AG08396 (cell line): ENCODE results near the gene MLXIP.
"Not testable (repeated sequence)": the region's sequence is repeated elsewhere in the genome, so short reads cannot be mapped to it uniquely, and the experiment has no call there.

ENCODE experiments used
- DNase-seq: peaks from one replicate; pipeline ENCODE4 v3.0.0; 2012; ENCODE audit warnings: low spot score, mixed read lengths

The MLXIP gene

GRCh38 chr12:122096014-122096413, 17.5 kb downstream of the MLXIP start:
- no peak for DNase-seq

GRCh38 chr12:122096591-122097149, 18.1 kb downstream of the MLXIP start:
- DNase-seq, result no peak

GRCh38 chr12:122097584-122097926, 19.0 kb downstream of the MLXIP start:
- DNase-seq, result no peak

DNA sequence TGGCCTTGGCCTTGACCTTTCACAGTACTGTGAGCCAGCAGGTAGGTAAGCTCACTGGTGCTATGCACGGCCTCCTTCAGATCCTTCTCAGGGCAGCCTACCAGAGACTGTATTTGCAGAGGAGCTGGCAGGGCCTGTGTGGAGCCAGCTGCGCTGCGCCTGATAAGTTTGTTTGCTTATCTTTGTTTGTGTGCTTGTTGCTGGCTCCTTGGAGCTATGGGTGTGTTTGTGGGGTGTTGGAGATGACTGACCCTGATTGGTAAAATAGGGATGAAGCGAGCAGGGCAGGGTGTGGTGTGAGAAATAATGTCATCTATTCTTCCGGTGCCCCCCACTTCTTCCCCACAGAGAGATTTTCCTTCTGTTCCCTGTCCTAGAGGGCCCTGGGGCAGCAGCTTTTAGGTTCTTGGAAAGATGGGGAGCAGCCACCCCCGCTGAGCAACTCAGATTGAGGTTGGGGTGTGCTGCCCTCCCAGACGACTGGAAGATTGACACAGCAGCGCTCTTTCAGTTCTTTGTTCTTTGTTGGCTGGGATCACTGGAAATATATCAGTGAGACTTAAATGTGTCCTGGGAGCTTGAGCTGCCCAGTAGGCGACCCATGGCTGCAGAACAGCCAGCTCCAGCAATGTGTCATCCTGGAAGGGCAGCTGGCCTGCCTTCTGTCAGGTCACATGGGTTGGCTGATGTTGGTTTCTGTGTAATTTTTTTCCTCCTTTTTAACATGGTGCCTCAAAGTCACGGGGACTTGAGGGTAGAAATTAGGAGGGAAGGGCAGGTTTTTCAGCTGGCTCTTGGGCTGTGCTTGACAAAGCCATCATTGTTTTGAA, 19.6 kb downstream of the MLXIP start:
- DNase-seq, result peak; percentile 80

DNA sequence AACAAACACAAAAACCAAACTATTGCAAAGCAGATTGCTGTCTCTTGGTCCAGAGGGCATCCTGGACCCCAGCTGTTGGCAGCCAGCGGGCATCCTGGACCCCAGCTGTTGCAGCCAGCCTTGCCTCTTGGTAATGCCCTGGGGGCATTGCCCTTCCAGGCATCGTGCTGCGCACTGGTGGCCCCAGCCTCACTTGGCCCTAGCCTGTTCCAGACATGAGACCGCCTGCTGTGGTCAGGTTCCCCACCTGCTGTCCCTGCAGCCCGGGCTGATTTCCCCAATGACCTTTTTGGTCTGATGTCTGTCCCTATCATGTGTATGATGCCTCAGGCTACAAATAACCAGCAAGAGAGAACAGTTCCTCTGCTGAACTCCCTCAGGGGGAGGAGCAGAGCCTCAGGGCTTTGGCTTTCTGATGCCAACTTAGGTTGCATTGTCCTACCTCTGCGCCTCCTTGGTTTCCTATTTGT, 20.8 kb downstream of the MLXIP start:
- no peak for DNase-seq

DNA sequence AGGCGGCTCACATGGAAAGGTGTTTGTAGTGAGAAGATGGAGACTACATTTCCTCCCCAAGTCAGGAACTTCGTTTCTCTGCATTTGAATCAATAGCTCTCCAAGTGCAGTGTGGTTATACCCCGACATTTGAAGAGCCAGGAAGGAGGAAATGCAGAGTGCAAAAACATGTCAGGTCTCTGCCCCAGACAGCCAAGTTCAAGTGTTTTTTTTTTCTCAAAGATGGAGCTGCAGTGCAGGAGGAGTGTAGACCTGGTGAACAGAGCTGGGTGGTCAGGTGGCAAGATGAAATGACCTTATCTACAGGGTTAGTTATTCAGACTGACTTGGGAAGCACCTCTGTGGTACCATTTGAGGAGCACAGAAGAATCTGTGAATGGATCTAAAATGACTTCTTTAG, 21.3 kb downstream of the MLXIP start:
- no peak for DNase-seq

- DNase-seq, result no peak
Observed at GRCh38 chr12:122100568-122100967, 22.0 kb downstream of the MLXIP start.

- DNase-seq, result no peak
Observed at GRCh38 chr12:122102331-122102730, 23.8 kb downstream of the MLXIP start.

GRCh38 chr12:122104844-122105243, 26.3 kb downstream of the MLXIP start:
- DNase-seq, result no peak

DNA sequence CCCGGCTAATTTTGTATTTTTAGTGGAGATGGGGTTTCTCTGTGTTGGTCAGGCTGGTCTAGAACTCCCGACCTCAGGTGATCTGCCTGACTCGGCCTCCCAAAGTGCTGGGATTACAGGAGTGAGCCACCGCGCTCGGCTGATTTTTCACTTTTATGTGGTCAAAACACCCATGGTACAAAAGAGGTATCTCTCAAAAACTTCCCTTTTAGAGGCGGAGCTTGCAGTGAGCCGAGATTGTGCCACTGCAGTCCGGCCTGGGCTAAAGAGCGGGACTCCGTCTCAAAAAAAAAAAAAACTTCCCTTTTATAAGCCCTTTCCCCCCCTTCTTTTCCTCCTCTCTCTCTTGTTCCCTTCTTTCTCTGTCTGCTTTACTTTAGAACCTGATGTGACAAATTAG, 26.9 kb downstream of the MLXIP start:
- DNase-seq, result not testable (repeated sequence)

DNA sequence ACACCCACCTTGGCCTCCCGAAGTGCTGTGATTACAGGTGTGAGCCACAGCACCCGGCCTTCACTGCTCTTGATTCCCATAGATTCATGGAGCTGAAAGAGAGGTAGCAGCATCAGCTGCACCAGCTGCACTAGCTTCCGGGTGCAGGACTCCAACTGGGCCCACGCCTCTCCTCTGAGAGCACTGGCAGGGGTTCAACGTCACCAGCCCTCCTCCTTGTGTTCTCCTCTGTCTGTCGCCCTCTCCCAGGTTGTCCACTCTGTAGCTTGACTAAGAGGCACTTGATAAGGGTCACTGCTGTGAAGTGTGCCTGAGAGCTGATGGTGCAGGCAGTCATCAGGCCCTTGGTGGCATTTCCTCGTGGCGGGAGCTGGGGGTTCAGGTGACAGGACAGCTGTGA, 28.3 kb downstream of the MLXIP start:
- no peak for DNase-seq

- peak; percentile 56 for DNase-seq
Observed at GRCh38 chr12:122107261-122107660, 28.7 kb downstream of the MLXIP start.

- DNase-seq, result no peak
Observed at GRCh38 chr12:122111089-122111641, 32.6 kb downstream of the MLXIP start.

DNA sequence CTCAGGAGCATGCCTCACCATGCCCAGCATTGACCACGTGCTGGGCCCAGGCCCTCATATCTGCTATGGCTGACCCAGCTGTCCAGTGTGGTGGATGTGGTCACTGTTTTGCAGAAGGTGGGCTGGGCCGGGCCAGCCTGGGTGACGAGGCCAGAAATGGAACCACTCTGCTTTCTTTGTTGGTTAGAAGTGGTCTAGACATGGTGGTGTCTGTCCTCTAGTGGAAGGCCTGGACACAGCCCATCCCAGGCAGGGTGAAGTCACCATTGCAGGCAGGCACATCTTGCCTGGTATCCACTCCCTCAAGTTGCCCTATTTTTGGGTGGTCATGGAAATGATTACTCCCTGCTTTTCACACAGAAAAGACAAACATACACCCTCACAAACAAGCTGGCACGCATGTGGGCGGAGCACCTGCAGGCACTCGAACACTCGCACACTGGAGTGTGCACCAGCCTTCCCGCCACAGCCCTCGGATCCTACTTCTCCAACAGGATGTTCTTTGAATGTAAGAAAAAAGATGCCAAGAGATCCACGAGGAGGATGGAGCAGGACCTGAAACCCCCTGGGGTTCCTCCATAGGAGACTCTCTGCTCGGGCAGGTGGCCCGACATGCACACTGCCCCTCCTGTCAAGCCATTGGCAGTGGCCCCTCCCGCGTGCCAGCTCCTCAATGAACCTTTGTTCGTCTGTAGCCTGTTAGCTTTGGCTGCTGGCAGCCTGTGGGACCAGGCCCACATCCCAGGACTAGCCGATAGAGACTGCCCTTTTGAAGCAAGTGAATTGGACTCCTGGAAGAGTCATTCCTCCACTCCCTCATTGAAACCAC, 38.4 kb downstream of the MLXIP start:
- peak; percentile 24 for DNase-seq

- no peak for DNase-seq
Observed at GRCh38 chr12:122117979-122118378, 39.4 kb downstream of the MLXIP start.

GRCh38 chr12:122121341-122121740, 42.8 kb downstream of the MLXIP start:
- not testable (repeated sequence) for DNase-seq

DNA sequence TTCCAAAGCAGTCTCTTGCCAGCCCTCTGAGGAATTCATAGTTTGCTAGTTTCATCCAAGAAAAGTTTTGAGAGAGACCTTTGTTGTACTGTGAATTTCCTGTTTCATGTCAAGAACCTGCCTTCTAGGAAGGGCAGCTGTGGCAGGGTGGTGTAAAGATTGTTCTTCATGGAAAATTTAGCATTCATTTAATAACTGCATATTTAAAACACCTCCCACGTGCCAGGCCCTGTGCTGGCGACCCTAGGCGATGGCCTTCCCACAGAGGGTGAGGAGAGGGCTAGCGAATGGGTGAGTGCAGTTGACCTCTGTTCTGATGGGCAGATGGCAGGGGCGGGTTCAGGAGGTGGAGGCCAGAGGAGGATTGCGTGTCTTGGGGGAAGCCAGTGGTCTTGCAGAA, 43.2 kb downstream of the MLXIP start:
- no peak for DNase-seq

DNA sequence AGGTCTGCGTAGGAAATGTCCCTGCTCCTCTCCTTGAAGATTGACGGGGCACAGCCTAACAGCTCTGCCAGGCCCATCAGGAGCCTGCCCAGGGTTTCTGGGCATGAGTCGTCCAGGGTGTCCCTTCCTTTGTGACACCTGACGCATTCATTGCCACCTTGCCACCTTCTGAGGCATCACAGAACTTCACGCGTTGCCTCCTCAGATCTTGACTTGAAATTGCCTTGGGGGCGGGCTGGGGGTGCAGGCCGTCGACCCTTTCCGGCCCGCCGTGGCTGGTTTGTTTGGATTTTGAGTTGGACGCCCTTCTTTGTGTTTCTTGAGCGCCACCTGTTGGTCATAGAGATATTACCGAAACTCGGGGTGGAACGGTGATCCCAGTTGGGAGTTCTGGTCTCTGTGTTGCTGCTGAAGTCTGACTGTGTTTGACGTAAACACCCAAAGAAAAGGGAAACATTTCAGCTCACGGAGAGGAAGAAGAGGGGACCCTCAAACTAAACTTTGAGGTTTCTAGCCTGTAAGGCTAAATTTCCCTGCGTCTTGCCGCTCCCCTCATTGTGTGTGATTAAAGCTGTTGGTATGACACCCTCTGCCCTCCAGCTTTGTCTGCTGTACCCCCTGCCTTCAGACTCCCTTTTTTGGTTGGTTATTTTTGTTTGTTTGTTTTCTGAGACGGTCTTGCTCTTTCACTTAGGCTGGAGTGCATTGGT, 44.6 kb downstream of the MLXIP start:
- peak; percentile 75 for DNase-seq

GRCh38 chr12:122123761-122124145, 45.2 kb downstream of the MLXIP start:
- no peak for DNase-seq

DNA sequence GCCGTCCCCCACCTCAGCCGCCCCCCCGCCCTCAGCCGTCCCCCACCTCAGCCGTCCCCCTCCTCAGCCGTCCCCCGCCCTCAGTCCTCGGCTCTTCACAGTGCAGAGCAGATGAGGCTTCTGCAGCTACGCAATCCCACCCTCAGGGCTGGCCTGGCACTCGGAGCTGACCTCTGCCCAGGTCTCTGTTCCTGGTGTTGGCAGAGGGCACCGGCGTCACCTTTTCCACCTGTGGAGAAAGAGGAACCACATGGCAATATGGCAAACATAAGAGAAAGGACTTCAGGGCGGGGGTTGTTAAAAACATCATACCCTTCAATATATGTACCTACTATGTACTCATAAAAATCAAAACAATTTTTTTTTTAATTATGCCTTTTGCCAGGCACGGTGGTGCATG, 45.8 kb downstream of the MLXIP start:
- no peak for DNase-seq

DNA sequence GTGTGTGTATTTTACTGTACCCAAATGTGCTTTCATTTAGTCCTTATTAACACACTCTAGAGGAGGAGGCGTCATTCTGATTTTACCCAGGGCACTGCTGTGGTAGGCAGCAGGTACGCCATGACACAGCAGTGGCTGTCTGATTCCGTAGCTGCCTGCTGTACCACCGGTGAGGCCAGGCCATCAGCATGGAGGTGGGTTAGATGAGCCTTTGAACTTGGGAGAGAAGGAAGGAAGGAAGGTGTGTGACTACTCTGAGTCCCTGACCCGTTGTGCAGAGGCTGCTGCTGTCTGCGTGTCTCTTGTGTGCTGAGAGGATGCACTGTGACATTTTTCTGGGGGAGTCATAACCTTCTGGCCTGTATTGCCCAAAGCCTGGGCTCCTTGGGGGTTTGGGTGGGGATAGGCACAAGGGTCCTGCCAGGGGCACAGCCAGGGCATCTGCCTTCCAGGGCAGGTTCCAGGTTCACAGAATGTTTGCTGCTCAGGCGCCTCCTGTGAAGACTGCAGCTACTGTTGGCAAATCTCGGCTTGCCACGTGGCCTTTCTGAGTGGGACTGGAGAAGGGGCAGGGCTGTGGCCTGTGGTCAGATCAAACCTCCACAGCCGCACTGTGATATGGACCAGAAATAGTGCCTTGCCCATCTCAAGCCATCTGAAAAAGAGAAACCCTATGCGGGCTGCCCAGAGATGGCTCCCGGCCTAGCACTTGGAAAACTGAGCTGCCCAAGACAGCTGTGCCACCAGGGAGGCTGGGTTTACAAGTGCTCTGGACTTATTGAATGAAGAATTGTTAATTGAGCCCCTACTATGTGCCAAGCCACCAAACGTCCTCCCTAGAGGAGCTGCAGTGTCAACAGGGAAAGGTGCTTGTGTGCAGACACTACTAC, 47.1 kb downstream of the MLXIP start:
- no peak for DNase-seq
